ENCODE measurements around the gene ACSBG1.

DNA sequence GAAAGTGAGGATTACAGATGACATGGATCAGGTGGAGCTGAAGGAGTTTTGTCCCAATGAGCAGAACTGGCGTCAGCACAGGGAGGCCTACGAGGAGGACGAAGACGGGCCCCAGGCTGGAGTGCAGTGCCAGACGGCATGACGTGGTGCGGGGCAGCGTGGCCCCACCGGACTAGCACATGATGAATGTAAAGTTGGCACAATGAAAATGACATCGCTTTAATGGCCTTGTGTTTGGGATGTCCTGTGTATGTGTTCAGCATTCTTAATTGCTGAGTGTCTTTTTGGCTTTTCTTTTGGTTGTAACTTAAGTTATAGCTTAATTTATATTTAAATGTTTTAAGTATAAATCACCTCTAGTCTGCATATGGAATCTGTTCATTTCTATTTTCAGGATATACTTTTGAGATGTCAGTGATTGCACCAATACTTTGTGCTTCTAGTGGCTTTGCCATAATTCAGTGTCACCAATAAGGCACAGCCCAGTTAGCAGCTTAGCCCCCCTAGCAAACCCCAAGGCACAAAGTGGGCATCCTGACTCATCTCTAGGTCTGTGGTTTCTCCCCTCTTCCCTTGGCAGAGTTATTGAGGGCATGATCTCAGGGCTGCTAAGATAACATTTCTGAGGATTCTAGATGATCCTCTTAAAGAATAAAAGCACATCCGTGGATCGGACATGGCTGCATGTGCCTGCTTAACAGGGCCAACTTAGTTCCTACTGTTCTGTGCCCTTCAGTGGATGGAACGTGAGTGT is 46.1 kb upstream of the ACSBG1 start:
- TF ChIP-seq POLR2A (IDR thresholded peaks at IDR 0.05): no peak
- TF ChIP-seq, protein P1, sequence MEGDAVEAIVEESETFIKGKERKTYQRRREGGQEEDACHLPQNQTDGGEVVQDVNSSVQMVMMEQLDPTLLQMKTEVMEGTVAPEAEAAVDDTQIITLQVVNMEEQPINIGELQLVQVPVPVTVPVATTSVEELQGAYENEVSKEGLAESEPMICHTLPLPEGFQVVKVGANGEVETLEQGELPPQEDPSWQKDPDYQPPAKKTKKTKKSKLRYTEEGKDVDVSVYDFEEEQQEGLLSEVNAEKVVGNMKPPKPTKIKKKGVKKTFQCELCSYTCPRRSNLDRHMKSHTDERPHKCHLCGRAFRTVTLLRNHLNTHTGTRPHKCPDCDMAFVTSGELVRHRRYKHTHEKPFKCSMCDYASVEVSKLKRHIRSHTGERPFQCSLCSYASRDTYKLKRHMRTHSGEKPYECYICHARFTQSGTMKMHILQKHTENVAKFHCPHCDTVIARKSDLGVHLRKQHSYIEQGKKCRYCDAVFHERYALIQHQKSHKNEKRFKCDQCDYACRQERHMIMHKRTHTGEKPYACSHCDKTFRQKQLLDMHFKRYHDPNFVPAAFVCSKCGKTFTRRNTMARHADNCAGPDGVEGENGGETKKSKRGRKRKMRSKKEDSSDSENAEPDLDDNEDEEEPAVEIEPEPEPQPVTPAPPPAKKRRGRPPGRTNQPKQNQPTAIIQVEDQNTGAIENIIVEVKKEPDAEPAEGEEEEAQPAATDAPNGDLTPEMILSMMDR (IDR thresholded peaks at IDR 0.05): no peak

Measured in vagina (tissue), 2 donors.